NOMO-1 treated with DMSO at 0.1 percent for 48 hours (cell line): ENCODE results near the gene HACD4.

Experiments
- DNase-seq: peaks from one replicate; lab custom pipeline; 2025; ENCODE audit not compliant: unreplicated experiment; lab: John Stamatoyannopoulos, UW

The HACD4 gene

GRCh38 chr9:21031091-21031807 is at the start of gene HACD4:
HACD4 (minus strand) TSS chr9:21031640; CDS start chr9:21031590, 50 bp downstream.
- DNase-seq: no peak

- no peak for DNase-seq
These were observed 49.4 kb upstream of the HACD4 start for GRCh38 chr9:21080793-21081192.

GRCh38 chr9:21078702-21079101 is 47.3 kb upstream of the HACD4 start:
- DNase-seq: no peak

GRCh38 chr9:21077781-21078180 is 46.3 kb upstream of the HACD4 start, which contains the start of gene IFNB1:
IFNB1 (minus strand) TSS chr9:21077942; CDS start chr9:21077869, 73 bp downstream.
- DNase-seq: no peak

GRCh38 chr9:21075484-21075883 is 44.0 kb upstream of the HACD4 start:
- DNase-seq: no peak

- no peak for DNase-seq
These were observed 39.5 kb upstream of the HACD4 start for GRCh38 chr9:21070906-21071305.

- no peak for DNase-seq
These were observed 38.7 kb upstream of the HACD4 start for GRCh38 chr9:21070171-21070571.

- DNase-seq: no peak
These were observed 29.6 kb upstream of the HACD4 start for GRCh38 chr9:21060919-21061561.

GRCh38 chr9:21056931-21057330 is 25.5 kb upstream of the HACD4 start:
- DNase-seq: no peak

GRCh38 chr9:21053851-21054250 is 22.4 kb upstream of the HACD4 start:
- no peak for DNase-seq

GRCh38 chr9:21047281-21047691 is 15.8 kb upstream of the HACD4 start:
- no peak for DNase-seq

GRCh38 chr9:21043841-21044240 is 12.4 kb upstream of the HACD4 start:
- DNase-seq: no peak

GRCh38 chr9:21042466-21042865 is 11.0 kb upstream of the HACD4 start:
- DNase-seq: no peak

- no peak for DNase-seq
These were observed 7.9 kb upstream of the HACD4 start for GRCh38 chr9:21039302-21039701.

GRCh38 chr9:21037278-21037677 is 5.8 kb upstream of the HACD4 start:
- no peak for DNase-seq

- DNase-seq: no peak
These were observed 356 bp upstream of the HACD4 start for GRCh38 chr9:21031808-21032183.

GRCh38 chr9:21030389-21031035 is 928 bp downstream of the HACD4 start:
- DNase-seq: no peak

- no peak for DNase-seq
These were observed 1.8 kb downstream of the HACD4 start for GRCh38 chr9:21029661-21030060.

- no peak for DNase-seq
These were observed 3.0 kb downstream of the HACD4 start for GRCh38 chr9:21028466-21028865.

- DNase-seq: no peak
These were observed 4.1 kb downstream of the HACD4 start for GRCh38 chr9:21027295-21027694.

- no peak for DNase-seq
These were observed 7.6 kb downstream of the HACD4 start for GRCh38 chr9:21023861-21024260.

GRCh38 chr9:21018177-21018576 is 13.3 kb downstream of the HACD4 start:
- DNase-seq: no peak
